Measurements from ENCODE around the gene NUP85.
"Not testable (repeated sequence)": the region's sequence is repeated elsewhere in the genome, so short reads cannot be mapped to it uniquely, and the experiment has no call there.

Gene NUP85

GRCh38 chr17:75191584-75191983 is 13.9 kb upstream of the NUP85 start:
- no peak for DNase-seq (ENCODE audit: low read depth)
- no peak overlapping the region for H3K4me3 ChIP-seq (ENCODE audit: low read depth, low read length)

- DNase-seq (ENCODE audit: low read depth): no peak
- no peak overlapping the region for H3K4me3 ChIP-seq (ENCODE audit: low read depth, low read length)
Measured at GRCh38 chr17:75194879-75195278, 10.6 kb upstream of the NUP85 start.

- H3K4me3 ChIP-seq (ENCODE audit: low read depth, low read length): no peak overlapping the region
- DNase-seq (ENCODE audit: low read depth): no peak
Measured at GRCh38 chr17:75199886-75200618, 5.4 kb upstream of the NUP85 start.

- no peak for DNase-seq (ENCODE audit: low read depth)
Measured at GRCh38 chr17:75205793-75206163, 299 bp downstream of the NUP85 start.

GRCh38 chr17:75207050-75207407 is 1.6 kb downstream of the NUP85 start:
- not testable (repeated sequence) for DNase-seq (ENCODE audit: low read depth); H3K4me3 ChIP-seq (ENCODE audit: low read depth, low read length)

More at GRCh38 chr17:75205793-75206163, 299 bp downstream of the NUP85 start:
- peak overlapping the region; percentile 64 for H3K4me3 ChIP-seq (ENCODE audit: low read depth, low read length)

GRCh38 chr17:75207760-75208159 is 2.3 kb downstream of the NUP85 start:
- no peak for DNase-seq (ENCODE audit: low read depth)
- H3K4me3 ChIP-seq (ENCODE audit: low read depth, low read length): no peak overlapping the region

- no peak for DNase-seq (ENCODE audit: low read depth)
Measured at GRCh38 chr17:75208161-75208560, 2.7 kb downstream of the NUP85 start.

GRCh38 chr17:75209061-75209460 is 3.6 kb downstream of the NUP85 start:
- no peak for DNase-seq (ENCODE audit: low read depth)
- H3K4me3 ChIP-seq (ENCODE audit: low read depth, low read length): no peak overlapping the region

More at GRCh38 chr17:75208161-75208560, 2.7 kb downstream of the NUP85 start:
- H3K4me3 ChIP-seq (ENCODE audit: low read depth, low read length): no peak overlapping the region

- DNase-seq (ENCODE audit: low read depth): no peak
- no peak overlapping the region for H3K4me3 ChIP-seq (ENCODE audit: low read depth, low read length)
Measured at GRCh38 chr17:75218131-75218530, 12.7 kb downstream of the NUP85 start.

- H3K4me3 ChIP-seq (ENCODE audit: low read depth, low read length): no peak overlapping the region
- no peak for DNase-seq (ENCODE audit: low read depth)
Measured at GRCh38 chr17:75219815-75220214, 14.3 kb downstream of the NUP85 start.

GRCh38 chr17:75225016-75225415 is 19.5 kb downstream of the NUP85 start:
- H3K4me3 ChIP-seq (ENCODE audit: low read depth, low read length): no peak overlapping the region
- no peak for DNase-seq (ENCODE audit: low read depth)

- no peak for DNase-seq (ENCODE audit: low read depth)
- no peak overlapping the region for H3K4me3 ChIP-seq (ENCODE audit: low read depth, low read length)
Measured at GRCh38 chr17:75227729-75228128, 22.2 kb downstream of the NUP85 start.

GRCh38 chr17:75228305-75228704 is 22.8 kb downstream of the NUP85 start:
- H3K4me3 ChIP-seq (ENCODE audit: low read depth, low read length): no peak overlapping the region
- no peak for DNase-seq (ENCODE audit: low read depth)

- no peak for DNase-seq (ENCODE audit: low read depth)
- no peak overlapping the region for H3K4me3 ChIP-seq (ENCODE audit: low read depth, low read length)
Measured at GRCh38 chr17:75228847-75229246, 23.4 kb downstream of the NUP85 start.

GRCh38 chr17:75231071-75231470 is 25.6 kb downstream of the NUP85 start:
- DNase-seq (ENCODE audit: low read depth): no peak
- H3K4me3 ChIP-seq (ENCODE audit: low read depth, low read length): no peak overlapping the region

- no peak for DNase-seq (ENCODE audit: low read depth)
- H3K4me3 ChIP-seq (ENCODE audit: low read depth, low read length): no peak overlapping the region
Measured at GRCh38 chr17:75231741-75232464, 26.4 kb downstream of the NUP85 start.

- H3K4me3 ChIP-seq (ENCODE audit: low read depth, low read length): no peak overlapping the region
- no peak for DNase-seq (ENCODE audit: low read depth)
Measured at GRCh38 chr17:75232786-75233185, 27.3 kb downstream of the NUP85 start.

GRCh38 chr17:75237100-75238014 is 31.9 kb downstream of the NUP85 start:
- no peak for DNase-seq (ENCODE audit: low read depth)
- H3K4me3 ChIP-seq (ENCODE audit: low read depth, low read length): no peak overlapping the region

- no peak overlapping the region for H3K4me3 ChIP-seq (ENCODE audit: low read depth, low read length)
- no peak for DNase-seq (ENCODE audit: low read depth)
Measured at GRCh38 chr17:75238020-75238580, 32.6 kb downstream of the NUP85 start.

GRCh38 chr17:75238684-75239191 is 33.3 kb downstream of the NUP85 start:
- H3K4me3 ChIP-seq (ENCODE audit: low read depth, low read length): no peak overlapping the region
- DNase-seq (ENCODE audit: low read depth): no peak
